Fibroblast of skin of back (primary cell): ENCODE measurements around the gene CFAP54.
"Not testable (repeated sequence)": the region's sequence is repeated elsewhere in the genome, so short reads cannot be mapped to it uniquely, and the experiment has no call there.

Experiments
- DNase-seq: peaks from one replicate; pipeline ENCODE4 v3.0.0-alpha.2; 2013

The CFAP54 gene

GRCh38 chr12:96623155-96623554, 133.8 kb downstream of the CFAP54 start:
- no peak for DNase-seq

GRCh38 chr12:96623656-96624217, 134.4 kb downstream of the CFAP54 start:
- no peak for DNase-seq

GRCh38 chr12:96635844-96636243, 146.5 kb downstream of the CFAP54 start:
- no peak for DNase-seq

- no peak for DNase-seq
These were observed 147.5 kb downstream of the CFAP54 start for GRCh38 chr12:96636895-96637294.

- no peak for DNase-seq
These were observed 159.5 kb downstream of the CFAP54 start for GRCh38 chr12:96648923-96649322.

GRCh38 chr12:96652870-96653269, 163.5 kb downstream of the CFAP54 start:
- no peak for DNase-seq

- no peak for DNase-seq
These were observed 168.7 kb downstream of the CFAP54 start for GRCh38 chr12:96658075-96658474.

- no peak for DNase-seq
These were observed 180.4 kb downstream of the CFAP54 start for GRCh38 chr12:96669786-96670185.

- DNase-seq, result no peak
These were observed 181.0 kb downstream of the CFAP54 start for GRCh38 chr12:96670334-96670899.

GRCh38 chr12:96675519-96675918, 186.1 kb downstream of the CFAP54 start:
- DNase-seq, result not testable (repeated sequence)

- DNase-seq, result no peak
These were observed 188.0 kb downstream of the CFAP54 start for GRCh38 chr12:96677363-96677762.

GRCh38 chr12:96687719-96688118, 198.3 kb downstream of the CFAP54 start:
- no peak for DNase-seq

GRCh38 chr12:96698521-96698920, 209.1 kb downstream of the CFAP54 start:
- DNase-seq, result no peak

GRCh38 chr12:96698965-96699364, 209.6 kb downstream of the CFAP54 start:
- no peak for DNase-seq

- DNase-seq, result no peak
These were observed 212.5 kb downstream of the CFAP54 start for GRCh38 chr12:96701856-96702255.

GRCh38 chr12:96710127-96710745, 220.9 kb downstream of the CFAP54 start:
- DNase-seq, result no peak

GRCh38 chr12:96711364-96711763, 222.0 kb downstream of the CFAP54 start:
- no peak for DNase-seq

GRCh38 chr12:96714199-96714598, 224.8 kb downstream of the CFAP54 start:
- no peak for DNase-seq

GRCh38 chr12:96719660-96720362, 230.4 kb downstream of the CFAP54 start:
- DNase-seq, result peak; percentile 15

- no peak for DNase-seq
These were observed 231.0 kb downstream of the CFAP54 start for GRCh38 chr12:96720363-96720705.

- DNase-seq, result not testable (repeated sequence)
These were observed 240.1 kb downstream of the CFAP54 start for GRCh38 chr12:96729466-96729865.

GRCh38 chr12:96729886-96730285, 240.5 kb downstream of the CFAP54 start:
- no peak for DNase-seq

- DNase-seq, result peak; percentile 26
These were observed 254.2 kb downstream of the CFAP54 start for GRCh38 chr12:96743606-96744005.

GRCh38 chr12:96749999-96750398, 260.6 kb downstream of the CFAP54 start:
- no peak for DNase-seq
